SK-N-SH (cell line): ENCODE data around the gene CLRN3. TPM values are rescaled to one million over a fixed set of nuclear protein-coding genes. Genes with fewer than 3 reads are reported as not detected.

Source experiments
- CTCF ChIA-PET: fragments of 300-600, 350-600 bp; formaldehyde crosslinking; extraction: SDS; loops from one replicate; lab custom pipeline; 2021; lab: Yijun Ruan, JAX
- POLR2A ChIA-PET: fragments of 350-600 bp; sonication (Branson Sonifier 250); formaldehyde crosslinking; extraction: SDS; loops from one replicate; lab custom pipeline; 2020; ENCODE audit warnings: antibody characterized with exemption, inconsistent platforms; lab: Yijun Ruan, JAX
- DNase-seq: peaks from one replicate; pipeline ENCODE4 v3.0.0; 2012
- H2AFZ ChIP-seq: fragments of 200-600 bp; sonication (generic); 2 replicates; pipeline ENCODE4 v1.8.1; 2016; ENCODE audit warnings: antibody characterized with exemption, mild to moderate bottlenecking, low read depth
- H3F3A ChIP-seq: fragments of 200-600 bp; sonication (generic); replicated peaks from 2 replicates; pipeline ENCODE3; 2016; ENCODE audit warnings: antibody characterized with exemption, mild to moderate bottlenecking; ENCODE audit not compliant: insufficient read depth
- H3K27ac ChIP-seq, 2 experiments: fragments of 200-500 bp in 1 of 2; fragments of 200-600 bp in 1 of 2; sonication (Bioruptor generic) in 1 of 2; sonication (generic), shearing (Covaris generic) in 1 of 2; 2 replicates each; pipeline versions ENCODE4 v1.5.1 to v1.6.1; 2014 to 2016; ENCODE audit warnings: low read depth in 2 of 2, inconsistent platforms in 1 of 2, low read length in 1 of 2, mild to moderate bottlenecking in 1 of 2, mixed read lengths in 1 of 2
- H3K27me3 ChIP-seq: fragments of 200-600 bp; sonication (generic), shearing (Covaris generic); 2 replicates; pipeline ENCODE4 v1.6.1; 2016; ENCODE audit warnings: mixed run types; ENCODE audit not compliant: insufficient read depth
- H3K36me3 ChIP-seq, 2 experiments: fragments of 200-500 bp in 1 of 2; fragments of 200-600 bp in 1 of 2; sonication (Bioruptor generic) in 1 of 2; sonication (generic) in 1 of 2; replicated peaks in 1 of 2; 2 replicates each; pipeline versions ENCODE3 to v1.5.1; 2014 to 2016; ENCODE audit warnings: low read length in 1 of 2, mild to moderate bottlenecking in 1 of 2; ENCODE audit not compliant: insufficient read depth in 2 of 2, control insufficient read depth in 1 of 2
- H3K4me1 ChIP-seq, 2 experiments: fragments of 200-500 bp in 1 of 2; fragments of 200-600 bp in 1 of 2; sonication (Bioruptor generic) in 1 of 2; sonication (generic), shearing (Covaris generic) in 1 of 2; 2 replicates each; pipeline versions ENCODE4 v1.5.1 to v1.6.1; 2014 to 2016; ENCODE audit warnings: low read depth in 1 of 2, low read length in 1 of 2, mixed run types in 1 of 2; ENCODE audit not compliant: insufficient read depth in 2 of 2, control insufficient read depth in 1 of 2
- H3K4me2 ChIP-seq: fragments of 200-600 bp; sonication (generic), shearing (Covaris generic); 2 replicates; pipeline ENCODE4 v1.6.1; 2017; ENCODE audit warnings: mixed run types
- H3K4me3 ChIP-seq, 2 experiments: fragments of 200-500 bp in 1 of 2; fragments of 200-600 bp in 1 of 2; sonication (Bioruptor generic) in 1 of 2; sonication (generic), shearing (Covaris generic) in 1 of 2; 2 replicates each; pipeline versions ENCODE4 v1.5.1 to v1.8.1; 2014 to 2016; ENCODE audit warnings: low read depth in 2 of 2, inconsistent platforms in 1 of 2, low read length in 1 of 2, mild to moderate bottlenecking in 1 of 2, mixed read lengths in 1 of 2, moderate library complexity in 1 of 2
- H3K79me2 ChIP-seq: fragments of 200-600 bp; sonication (generic); 2 replicates; pipeline ENCODE4 v1.8.1; 2017; ENCODE audit warnings: mild to moderate bottlenecking; ENCODE audit not compliant: insufficient read depth
- H3K9ac ChIP-seq: fragments of 200-600 bp; sonication (generic); 2 replicates; pipeline ENCODE4 v1.6.1; 2017; ENCODE audit warnings: mixed run types
- H3K9me2 ChIP-seq: fragments of 200-600 bp; sonication (generic); 2 replicates; pipeline ENCODE4 v1.6.1; 2017; ENCODE audit warnings: mixed run types
- H3K9me3 ChIP-seq: fragments of 200-600 bp; sonication (generic); 2 replicates; pipeline ENCODE4 v1.6.1; 2017; ENCODE audit warnings: mixed run types, mild to moderate bottlenecking, moderate library complexity
- H4K20me1 ChIP-seq: fragments of 200-600 bp; sonication (generic); 2 replicates; pipeline ENCODE4 v1.6.1; 2017; ENCODE audit warnings: mild to moderate bottlenecking, mixed run types; ENCODE audit not compliant: insufficient read depth
- ELF1 ChIP-seq: IDR thresholded peaks from 2 replicates; pipeline ENCODE4 v1.4.0; 2012
- EP300 ChIP-seq, 2 experiments: IDR thresholded peaks; 2 replicates each; pipeline versions ENCODE4 v1.4.0 to v1.6.1; 2012; ENCODE audit warnings: borderline replicate concordance in 1 of 2, low read depth in 1 of 2, low read length in 1 of 2
- EZH2phosphoT487 ChIP-seq: fragments of 200-600 bp; sonication (generic); IDR thresholded peaks from 2 replicates; pipeline ENCODE4 v1.6.1; 2017; ENCODE audit warnings: low read depth, mixed run types, mild to moderate bottlenecking, antibody characterized with exemption, moderate library complexity, borderline replicate concordance
- FOSL2 ChIP-seq: IDR thresholded peaks from 2 replicates; pipeline ENCODE4 v1.4.0; 2012; ENCODE audit warnings: low read depth, mild to moderate bottlenecking, moderate library complexity, borderline replicate concordance
- FOXJ3 ChIP-seq: sonication (generic); formaldehyde crosslinking; IDR thresholded peaks from 2 replicates; pipeline ENCODE4 v1.5.1; 2020; ENCODE audit warnings: mild to moderate bottlenecking, missing genetic modification reagents
- GABPA ChIP-seq: IDR thresholded peaks from 2 replicates; pipeline ENCODE4 v1.4.0; 2012; ENCODE audit warnings: low read depth, mild to moderate bottlenecking
- MXI1 ChIP-seq: IDR thresholded peaks from 2 replicates; pipeline ENCODE4 v1.6.1; 2012; ENCODE audit warnings: mild to moderate bottlenecking, low read depth, low read length, improper control_type of control experiment
- NFIC ChIP-seq: IDR thresholded peaks from 2 replicates; pipeline ENCODE4 v1.4.0; 2012; ENCODE audit warnings: borderline replicate concordance
- NRF1 ChIP-seq: IDR thresholded peaks from 2 replicates; pipeline ENCODE4 v1.6.1; 2012; ENCODE audit warnings: low read depth, mild to moderate bottlenecking, low read length
- POLR2AphosphoS5 ChIP-seq: IDR thresholded peaks from 2 replicates; pipeline ENCODE4 v1.6.1; 2012; ENCODE audit warnings: low read depth, low read length
- RCOR1 ChIP-seq: fragments of 150-350 bp; IDR thresholded peaks from 2 replicates; pipeline ENCODE4 v1.6.1; 2017; ENCODE audit warnings: antibody characterized with exemption, low read length
- RFX5 ChIP-seq: IDR thresholded peaks from 2 replicates; pipeline ENCODE4 v1.6.1; 2012; ENCODE audit warnings: mild to moderate bottlenecking, improper control_type of control experiment, low read length
- SIN3A ChIP-seq: IDR thresholded peaks from 2 replicates; pipeline ENCODE4 v1.6.1; 2012; ENCODE audit warnings: low read depth, mild to moderate bottlenecking, low read length, moderate library complexity, borderline replicate concordance
- SMC3 ChIP-seq: IDR thresholded peaks from 2 replicates; pipeline ENCODE4 v1.6.1; 2012; ENCODE audit warnings: low read depth, low read length, improper control_type of control experiment
- TCF12 ChIP-seq: IDR thresholded peaks from 2 replicates; pipeline ENCODE4 v1.4.0; 2012
- YY1 ChIP-seq: IDR thresholded peaks from 2 replicates; pipeline ENCODE4 v1.4.0; 2012; ENCODE audit warnings: low read depth, mild to moderate bottlenecking
- WGBS: methylation state at CpG from one replicate; pipeline ENCODE4 v1.1.6; 2017; ENCODE audit warnings: low lambda C conversion rate; 5-methylcytosine and 5-hydroxymethylcytosine counted together
- polyA plus RNA-seq, 3 experiments: library from polyadenylated mRNA; depleted of rRNA; stranded (reverse); fragments of >200 nt; gene quantifications; 2 replicates each; pipeline ENCODE4 v1.2.3, GENCODE V29; 2012
- TF ChIP-seq, protein P1 (sequence below): IDR thresholded peaks from 2 replicates; pipeline ENCODE4 v1.4.0; 2012; ENCODE audit warnings: low read depth
- TF ChIP-seq, protein P2 (sequence below): IDR thresholded peaks from 2 replicates; pipeline ENCODE4 v1.6.1; 2012; ENCODE audit warnings: mild to moderate bottlenecking, low read depth, low read length, moderate library complexity
- TF ChIP-seq, protein P3 (sequence below): IDR thresholded peaks from 2 replicates; pipeline ENCODE4 v1.4.0; 2012; ENCODE audit warnings: low read depth, borderline replicate concordance

The CLRN3 gene
- polyA plus RNA-seq, 1 of the 3 experiments (the other 2 are of a cell fraction), result 0.25 TPM

DNA sequence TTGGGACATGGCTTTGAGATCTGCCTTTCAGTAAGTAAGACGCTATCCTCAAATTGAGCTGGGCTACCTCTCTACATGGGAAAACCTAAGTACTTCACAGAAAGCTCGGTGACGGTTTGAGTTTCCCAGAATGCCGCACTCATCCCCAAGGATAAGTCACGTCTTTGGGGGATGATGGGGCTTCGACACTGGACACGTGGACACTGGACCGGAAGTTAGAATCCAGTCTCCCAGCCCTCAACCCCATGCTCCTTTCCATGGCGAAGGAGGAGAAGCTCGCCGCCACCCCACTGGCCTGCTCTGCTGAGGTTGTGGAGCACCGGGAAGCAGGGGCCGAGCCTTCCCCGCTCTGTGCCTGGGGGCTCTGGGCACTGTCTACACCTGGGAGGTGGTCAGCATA lies 41.6 kb upstream of the CLRN3 start:
- ChIA-PET POLR2A (no interaction called here), CTCF (interaction anchor here (1.0 to 3.1 kb wide), 5 partner anchors 10 to 182 kb away, joined by 3 to 10 read pairs (median 6); partner anchors contain the start of gene PTPRE)
- no peak overlapping the region for H3K9ac ChIP-seq
- H3F3A ChIP-seq, result peaks cover 6% of the 10 kb centered on the region
- H3K4me1 ChIP-seq, result peaks cover 9 to 12% of the 10 kb centered on the region in 2 experiments; a peak in 3 of 4 replicates
- H3K36me3 ChIP-seq, result peaks cover 0 to 3% of the 10 kb centered on the region in 2 experiments
- H3K27me3 ChIP-seq, result no peaks in the 10 kb centered on the region
- H3K4me2 ChIP-seq, result no peak overlapping the region
- TF ChIP-seq RCOR1 (no peak), NFIC (no peak), YY1 (no peak), POLR2AphosphoS5 (no peak), ELF1 (no peak), FOSL2 (no peak), FOXJ3 (no peak), EZH2phosphoT487 (no peak), NRF1 (no peak), EP300 (IDR thresholded peaks at IDR 0.05; ENCODE audit: borderline replicate concordance in 1 of 2, low read depth in 1 of 2, low read length in 1 of 2) (no peak), SIN3A (no peak), MXI1 (no peak), SMC3 (no peak)
- TF ChIP-seq, protein P1, sequence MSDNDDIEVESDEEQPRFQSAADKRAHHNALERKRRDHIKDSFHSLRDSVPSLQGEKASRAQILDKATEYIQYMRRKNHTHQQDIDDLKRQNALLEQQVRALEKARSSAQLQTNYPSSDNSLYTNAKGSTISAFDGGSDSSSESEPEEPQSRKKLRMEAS, result no peak
- TF ChIP-seq, protein P2, sequence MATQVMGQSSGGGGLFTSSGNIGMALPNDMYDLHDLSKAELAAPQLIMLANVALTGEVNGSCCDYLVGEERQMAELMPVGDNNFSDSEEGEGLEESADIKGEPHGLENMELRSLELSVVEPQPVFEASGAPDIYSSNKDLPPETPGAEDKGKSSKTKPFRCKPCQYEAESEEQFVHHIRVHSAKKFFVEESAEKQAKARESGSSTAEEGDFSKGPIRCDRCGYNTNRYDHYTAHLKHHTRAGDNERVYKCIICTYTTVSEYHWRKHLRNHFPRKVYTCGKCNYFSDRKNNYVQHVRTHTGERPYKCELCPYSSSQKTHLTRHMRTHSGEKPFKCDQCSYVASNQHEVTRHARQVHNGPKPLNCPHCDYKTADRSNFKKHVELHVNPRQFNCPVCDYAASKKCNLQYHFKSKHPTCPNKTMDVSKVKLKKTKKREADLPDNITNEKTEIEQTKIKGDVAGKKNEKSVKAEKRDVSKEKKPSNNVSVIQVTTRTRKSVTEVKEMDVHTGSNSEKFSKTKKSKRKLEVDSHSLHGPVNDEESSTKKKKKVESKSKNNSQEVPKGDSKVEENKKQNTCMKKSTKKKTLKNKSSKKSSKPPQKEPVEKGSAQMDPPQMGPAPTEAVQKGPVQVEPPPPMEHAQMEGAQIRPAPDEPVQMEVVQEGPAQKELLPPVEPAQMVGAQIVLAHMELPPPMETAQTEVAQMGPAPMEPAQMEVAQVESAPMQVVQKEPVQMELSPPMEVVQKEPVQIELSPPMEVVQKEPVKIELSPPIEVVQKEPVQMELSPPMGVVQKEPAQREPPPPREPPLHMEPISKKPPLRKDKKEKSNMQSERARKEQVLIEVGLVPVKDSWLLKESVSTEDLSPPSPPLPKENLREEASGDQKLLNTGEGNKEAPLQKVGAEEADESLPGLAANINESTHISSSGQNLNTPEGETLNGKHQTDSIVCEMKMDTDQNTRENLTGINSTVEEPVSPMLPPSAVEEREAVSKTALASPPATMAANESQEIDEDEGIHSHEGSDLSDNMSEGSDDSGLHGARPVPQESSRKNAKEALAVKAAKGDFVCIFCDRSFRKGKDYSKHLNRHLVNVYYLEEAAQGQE, result no peak
- no peaks in the 10 kb centered on the region for H4K20me1 ChIP-seq
- no peaks in the 10 kb centered on the region for H3K9me3 ChIP-seq
- no peak overlapping the region for H3K4me3 ChIP-seq
- no peak overlapping the region for H3K27ac ChIP-seq
- no peaks in the 10 kb centered on the region for H3K79me2 ChIP-seq
- WGBS, result 98% methylated on average over 14 of the region's 14 CpGs
- H2AFZ ChIP-seq, result no peak overlapping the region
- no peaks in the 10 kb centered on the region for H3K9me2 ChIP-seq
- no peak for DNase-seq

DNA sequence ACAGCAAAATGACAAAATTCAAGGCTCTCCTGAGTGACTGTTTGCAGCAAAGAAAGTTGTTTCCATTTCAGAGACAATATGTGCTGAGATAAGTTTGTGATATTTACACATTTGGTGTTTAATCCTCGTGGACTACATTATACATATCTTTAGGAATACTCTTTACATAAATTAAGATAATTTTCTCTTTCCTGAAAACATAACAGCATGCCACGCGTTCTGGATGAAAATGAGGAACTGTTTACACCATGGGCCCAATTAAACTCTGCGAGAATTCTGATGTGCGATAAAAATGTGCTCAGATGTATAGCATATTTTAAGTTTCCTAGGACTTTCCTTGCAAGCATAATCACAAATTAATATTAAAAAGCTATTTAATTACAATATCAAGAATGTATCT lies 40.5 kb upstream of the CLRN3 start:
- no peak overlapping the region for H3K4me2 ChIP-seq
- no peak overlapping the region for H3K4me3 ChIP-seq
- DNase-seq, result no peak
- 87% methylated on average over 5 of the region's 5 CpGs for WGBS
- peaks cover 14 to 16% of the 10 kb centered on the region in 2 experiments; a peak in 3 of 4 replicates for H3K4me1 ChIP-seq
- no peaks in the 10 kb centered on the region for H3K79me2 ChIP-seq
- ChIA-PET POLR2A (no interaction called here), CTCF (no interaction called here)
- H3K9me2 ChIP-seq, result no peaks in the 10 kb centered on the region
- no peak overlapping the region for H2AFZ ChIP-seq
- no peak overlapping the region for H3K27ac ChIP-seq
- H3K9ac ChIP-seq, result no peak overlapping the region
- H4K20me1 ChIP-seq, result no peaks in the 10 kb centered on the region
- no peaks in the 10 kb centered on the region for H3K9me3 ChIP-seq
- H3F3A ChIP-seq, result peaks cover 13% of the 10 kb centered on the region
- peaks cover 0 to 3% of the 10 kb centered on the region in 2 experiments for H3K36me3 ChIP-seq
- no peaks in the 10 kb centered on the region for H3K27me3 ChIP-seq
- no peak for TF ChIP-seq POLR2AphosphoS5
- no peak for TF ChIP-seq TCF12
- TF ChIP-seq, protein P2, result no peak
- TF ChIP-seq GABPA, result no peak
- TF ChIP-seq EZH2phosphoT487, result no peak
- no peak for TF ChIP-seq RCOR1
- TF ChIP-seq, protein P3, sequence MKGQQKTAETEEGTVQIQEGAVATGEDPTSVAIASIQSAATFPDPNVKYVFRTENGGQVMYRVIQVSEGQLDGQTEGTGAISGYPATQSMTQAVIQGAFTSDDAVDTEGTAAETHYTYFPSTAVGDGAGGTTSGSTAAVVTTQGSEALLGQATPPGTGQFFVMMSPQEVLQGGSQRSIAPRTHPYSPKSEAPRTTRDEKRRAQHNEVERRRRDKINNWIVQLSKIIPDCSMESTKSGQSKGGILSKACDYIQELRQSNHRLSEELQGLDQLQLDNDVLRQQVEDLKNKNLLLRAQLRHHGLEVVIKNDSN, result no peak
- no peak for TF ChIP-seq EP300 (IDR thresholded peaks at IDR 0.05; ENCODE audit: borderline replicate concordance in 1 of 2, low read depth in 1 of 2, low read length in 1 of 2)
- no peak for TF ChIP-seq FOXJ3
- TF ChIP-seq ELF1, result no peak
- TF ChIP-seq RFX5, result no peak
